Lung (tissue), 12 donors: ENCODE measurements around the gene VPS25. TPM values are rescaled to one million over a fixed set of nuclear protein-coding genes. Genes with fewer than 3 reads are reported as not detected.
A peak's percentile ranks its signal among the peaks of the same experiment; 100 is the strongest.
"Not testable (repeated sequence)": the region's sequence is repeated elsewhere in the genome, so short reads cannot be mapped to it uniquely, and the experiment has no call there.

Experiments used
- ATAC-seq: fragments of 200-7000 bp; cut with Tn5 transposase; one replicate; pipeline ENCODE4 v1.9.1; 2020; ENCODE audit warnings: moderate number of reproducible peaks; ENCODE audit not compliant: insufficient read depth, low FRiP score
- DNase-seq, 3 donors: peaks; one replicate each; pipeline ENCODE4 v3.0.0-alpha.2; 2013 to 2017
- H3K27ac ChIP-seq, 2 donors: one replicate each; pipeline ENCODE4 v1.5.1; 2013; ENCODE audit warnings: mild to moderate bottlenecking in 2 of 2, moderate library complexity in 2 of 2, control low read depth in 1 of 2, inconsistent platforms in 1 of 2, low read depth in 1 of 2, low read length in 1 of 2
- H3K27me3 ChIP-seq, 3 donors: one replicate each; pipeline ENCODE4 v1.5.1; 2013; ENCODE audit warnings: low read length in 2 of 3; ENCODE audit not compliant: control insufficient read depth in 3 of 3, insufficient read depth in 3 of 3
- H3K36me3 ChIP-seq, 4 donors: one replicate each; pipeline ENCODE4 v1.5.1; 2013; ENCODE audit warnings: low read length in 4 of 4, mild to moderate bottlenecking in 1 of 4, moderate library complexity in 1 of 4; ENCODE audit not compliant: control insufficient read depth in 4 of 4, insufficient read depth in 4 of 4
- H3K4me1 ChIP-seq, 5 donors: one replicate each; pipeline ENCODE4 v1.5.1; 2013; ENCODE audit warnings: low read length in 5 of 5, mild to moderate bottlenecking in 2 of 5, moderate library complexity in 1 of 5; ENCODE audit not compliant: control insufficient read depth in 5 of 5, insufficient read depth in 5 of 5
- H3K4me3 ChIP-seq: one replicate; pipeline ENCODE4 v1.5.1; 2013; ENCODE audit warnings: mild to moderate bottlenecking, control low read depth, moderate library complexity
- H3K9ac ChIP-seq, 2 donors: one replicate each; pipeline ENCODE4 v1.5.1; 2013; ENCODE audit warnings: low read length in 2 of 2, control low read depth in 1 of 2; ENCODE audit not compliant: insufficient read depth in 1 of 2
- H3K9me3 ChIP-seq, 4 donors: one replicate each; pipeline ENCODE4 v1.5.1; 2013; ENCODE audit warnings: low read length in 3 of 4, mild to moderate bottlenecking in 1 of 4, moderate library complexity in 1 of 4; ENCODE audit not compliant: control insufficient read depth in 4 of 4, insufficient read depth in 3 of 4
- CTCF ChIP-seq: IDR thresholded peaks from 2 replicates; pipeline ENCODE4 v1.5.1; 2012; ENCODE audit warnings: mild to moderate bottlenecking; ENCODE audit errors: control extremely low read depth, extremely low read depth
- WGBS, 2 donors: extraction: QIAGEN DNeasy Blood & Tissue Kit; methylation state at CpG; one replicate each; pipeline ENCODE4 v1.1.7; 2013; 5-methylcytosine and 5-hydroxymethylcytosine counted together
- polyA plus RNA-seq, 2 donors: library from polyadenylated mRNA; stranded (reverse); fragments of 200-250 nt; gene quantifications; one replicate each; pipeline ENCODE4 v1.2.1, GENCODE V29; 2013
- total RNA-seq, 2 donors: library from RNA; depleted of rRNA in 1 of 2; stranded (reverse); fragments of >200 nt in 1 of 2; gene quantifications; one replicate each; pipeline ENCODE4 v1.2.1, GENCODE V29; 2014 to 2021
- donor health status: control.
- donor health status: control.
- donor health status: Bipolar disorder and iron deficiency.
- donor health status: healthy.
- donor health status: DM: yes; HTN: yes; CAD: no.

VPS25 gene
- total and polyA plus RNA-seq, 4 donors: 42.4 to 93.7 (median 55.0) TPM

GRCh38 chr17:42740699-42741098 is 32.5 kb upstream of the VPS25 start:
- Histone ChIP-seq H3K36me3 (no peaks in the 10 kb centered on the region), H3K4me1 (peaks cover 0 to 14% (median 6%) of the 10 kb centered on the region in 5 donors), H3K27ac (no peak overlapping the region), H3K27me3 (no peaks in the 10 kb centered on the region), H3K4me3 (no peak overlapping the region), H3K9me3 (no peaks in the 10 kb centered on the region), H3K9ac (no peak overlapping the region)
- WGBS, 2 donors: 71 to 88% methylated on average over 1 of the region's 1 CpG
- TF ChIP-seq CTCF: no peak
- no peak for ATAC-seq
- peak in 1 of 3 donors; percentile 15 for DNase-seq

- not testable (repeated sequence) for H3K36me3 ChIP-seq, H3K4me3 ChIP-seq, H3K9me3 ChIP-seq, ATAC-seq, H3K9ac ChIP-seq, H3K27me3 ChIP-seq, DNase-seq
- 80 to 87% methylated on average over 11 of the region's 11 CpGs for WGBS, 2 donors
- H3K27ac ChIP-seq: peak overlapping the region in 1 of 2 donors; percentile 59
- H3K4me1 ChIP-seq: peaks cover 0 to 16% (median 6%) of the 10 kb centered on the region in 5 donors
Measured at GRCh38 chr17:42742916-42743315, 30.3 kb upstream of the VPS25 start.

GRCh38 chr17:42743595-42744282 is 29.5 kb upstream of the VPS25 start:
- WGBS, 2 donors: 46 to 67% methylated on average over 10 of the region's 10 CpGs
- peak overlapping the region; percentile 70 for H3K4me3 ChIP-seq
- H3K27me3 ChIP-seq: no peaks in the 10 kb centered on the region
- DNase-seq (peak in 1 of 3 donors; percentile 59), ATAC-seq (no peak)
- no peaks in the 10 kb centered on the region for H3K36me3 ChIP-seq
- peak overlapping the region; percentile 90 to 97 for H3K27ac ChIP-seq
- H3K4me1 ChIP-seq: peaks cover 3 to 22% (median 6%) of the 10 kb centered on the region in 5 donors
- no peak for TF ChIP-seq CTCF
- no peaks in the 10 kb centered on the region for H3K9me3 ChIP-seq
- peak overlapping the region; percentile 61 to 79 for H3K9ac ChIP-seq

- Histone ChIP-seq H3K27me3 (no peaks in the 10 kb centered on the region), H3K36me3 (no peaks in the 10 kb centered on the region), H3K27ac (peak overlapping the region; percentile 93 to 97), H3K4me3 (peak overlapping the region; percentile 70), H3K9ac (peak overlapping the region; percentile 61 to 79), H3K9me3 (no peaks in the 10 kb centered on the region), H3K4me1 (peaks cover 6 to 28% (median 12%) of the 10 kb centered on the region in 5 donors)
- ATAC-seq (peak; percentile 84), DNase-seq (peak in 1 of 3 donors; percentile 68)
- 0 to 1% methylated on average over 29 to 32 of the region's 32 CpGs for WGBS, 2 donors
- TF ChIP-seq CTCF: no peak
Measured at GRCh38 chr17:42744283-42744805, 28.9 kb upstream of the VPS25 start.
